GM23338 (cell line): ENCODE measurements around the gene SGSH. TPM values are rescaled to one million over a fixed set of nuclear protein-coding genes. Genes with fewer than 3 reads are reported as not detected.

Experiments
- ATAC-seq: fragments of 200-7000 bp; cut with Tn5 transposase; 3 replicates; pipeline ENCODE4 v1.9.1; 2020
- DNase-seq: peaks from one replicate; pipeline ENCODE4 v3.0.0-alpha.2; 2015; ENCODE audit warnings: low spot score
- H2AFZ ChIP-seq: fragments of 200-600 bp; sonication (generic); 2 replicates; pipeline ENCODE4 v1.8.0; 2016; ENCODE audit warnings: antibody characterized with exemption, mild to moderate bottlenecking, moderate library complexity
- H3F3A ChIP-seq: fragments of 200-600 bp; sonication (generic); replicated peaks from 2 replicates; pipeline ENCODE4 v1.8.0; 2017; ENCODE audit warnings: antibody characterized with exemption, mixed run types, low read depth
- H3K27ac ChIP-seq: fragments of 200-600 bp; sonication (generic); 2 replicates; pipeline ENCODE4 v1.6.1; 2016; ENCODE audit warnings: low read depth
- H3K27me3 ChIP-seq: fragments of 200-600 bp; sonication (generic); 2 replicates; pipeline ENCODE4 v1.8.0; 2016; ENCODE audit warnings: mild to moderate bottlenecking, mixed run types, moderate library complexity; ENCODE audit not compliant: insufficient read depth
- H3K36me3 ChIP-seq: fragments of 200-600 bp; sonication (generic); 2 replicates; pipeline ENCODE4 v1.8.0; 2016; ENCODE audit warnings: mild to moderate bottlenecking; ENCODE audit not compliant: insufficient read depth
- H3K4me1 ChIP-seq: fragments of 200-600 bp; sonication (generic); 2 replicates; pipeline ENCODE4 v1.8.0; 2016; ENCODE audit warnings: mild to moderate bottlenecking, moderate library complexity; ENCODE audit not compliant: insufficient read depth
- H3K4me2 ChIP-seq: fragments of 200-600 bp; sonication (generic); 2 replicates; pipeline ENCODE4 v1.7.1; 2017; ENCODE audit warnings: mixed run types
- H3K4me3 ChIP-seq: fragments of 200-600 bp; sonication (generic); 2 replicates; pipeline ENCODE4 v1.6.1; 2016; ENCODE audit warnings: mixed run types
- H3K79me2 ChIP-seq: fragments of 200-600 bp; sonication (generic); replicated peaks from 2 replicates; pipeline ENCODE4 v1.8.0; 2017; ENCODE audit warnings: mild to moderate bottlenecking; ENCODE audit not compliant: insufficient read depth
- H3K9me2 ChIP-seq: fragments of 200-600 bp; sonication (generic); 2 replicates; pipeline ENCODE4 v1.8.0; 2017; ENCODE audit not compliant: insufficient read depth
- H4K20me1 ChIP-seq: fragments of 200-600 bp; sonication (generic); replicated peaks from 2 replicates; pipeline ENCODE4 v1.8.0; 2017; ENCODE audit warnings: mild to moderate bottlenecking; ENCODE audit not compliant: insufficient read depth
- H3K27ac Mint-ChIP-seq: 2 replicates; pipeline ENCODE4 v1.8.0; 2020; ENCODE audit warnings: inconsistent platforms, mild to moderate bottlenecking, moderate library complexity, mixed read lengths
- H3K27me3 Mint-ChIP-seq: 3 replicates; pipeline ENCODE4 v1.8.0; 2022; ENCODE audit warnings: low read depth, mild to moderate bottlenecking, moderate library complexity, mixed read lengths, inconsistent platforms; ENCODE audit not compliant: insufficient read depth, poor library complexity
- H3K36me3 Mint-ChIP-seq: 3 replicates; pipeline ENCODE4 v1.8.0; 2021; ENCODE audit warnings: low read depth, mild to moderate bottlenecking, inconsistent platforms, moderate library complexity, mixed read lengths
- H3K4me1 Mint-ChIP-seq: 3 replicates; pipeline ENCODE4 v1.8.0; 2020; ENCODE audit warnings: mild to moderate bottlenecking, inconsistent platforms, mixed read lengths
- H3K4me3 Mint-ChIP-seq: 3 replicates; pipeline ENCODE4 v1.8.0; 2021; ENCODE audit warnings: moderate library complexity, mild to moderate bottlenecking, inconsistent platforms, mixed read lengths
- H3K9me3 Mint-ChIP-seq: 3 replicates; pipeline ENCODE4 v1.8.0; 2020; ENCODE audit warnings: moderate library complexity, mild to moderate bottlenecking, inconsistent platforms, mixed read lengths
- CREB1 ChIP-seq: fragments of 250-450 bp; sonication (Bioruptor Pico); IDR thresholded peaks from 2 replicates; pipeline ENCODE4 v1.5.0; 2020; ENCODE audit warnings: low read depth, mild to moderate bottlenecking, moderate library complexity
- CTCF ChIP-seq, 2 experiments: fragments of 200-600 bp in 1 of 2; sonication (generic) in 1 of 2; conservative IDR thresholded peaks; 2 replicates each; pipeline versions ENCODE4 v1.5.1 to v1.6.1; 2016 to 2017; ENCODE audit warnings: antibody characterized with exemption in 2 of 2, low read depth in 2 of 2, mild to moderate bottlenecking in 2 of 2, moderate library complexity in 1 of 2
- ETS1 ChIP-seq: IDR thresholded peaks from 2 replicates; pipeline ENCODE4 v1.6.1; 2016; ENCODE audit warnings: antibody characterized with exemption
- EZH2 ChIP-seq: fragments of 200-600 bp; sonication (generic); IDR thresholded peaks from one replicate; pipeline ENCODE4 v1.8.0; 2017; ENCODE audit warnings: antibody characterized with exemption, mild to moderate bottlenecking, low read depth; ENCODE audit not compliant: unreplicated experiment
- JUNB ChIP-seq: IDR thresholded peaks from one replicate; pipeline ENCODE4 v1.6.1; 2016; ENCODE audit warnings: antibody characterized with exemption; ENCODE audit not compliant: unreplicated experiment
- NANOG ChIP-seq: IDR thresholded peaks from 2 replicates; pipeline ENCODE4 v1.6.1; 2016; ENCODE audit warnings: antibody characterized with exemption, borderline replicate concordance
- POLR2AphosphoS5 ChIP-seq: IDR thresholded peaks from 2 replicates; pipeline ENCODE4 v1.6.1; 2016; ENCODE audit warnings: antibody characterized with exemption, low read depth
- REST ChIP-seq: IDR thresholded peaks from one replicate; pipeline ENCODE4 v1.6.1; 2018; ENCODE audit warnings: antibody characterized with exemption; ENCODE audit not compliant: unreplicated experiment
- STAT1 ChIP-seq: IDR thresholded peaks from one replicate; pipeline ENCODE4 v1.6.1; 2016; ENCODE audit warnings: antibody characterized with exemption; ENCODE audit not compliant: unreplicated experiment
- ZNF114 ChIP-seq: fragments of 250-450 bp; sonication (Bioruptor Pico); IDR thresholded peaks from 2 replicates; pipeline ENCODE4 v1.5.0; 2020; ENCODE audit warnings: mild to moderate bottlenecking, moderate library complexity
- ZNF331 ChIP-seq: fragments of 250-450 bp; sonication (Bioruptor Pico); IDR thresholded peaks from 2 replicates; pipeline ENCODE4 v1.5.0; 2020; ENCODE audit warnings: low read depth, mild to moderate bottlenecking, moderate library complexity
- polyA plus RNA-seq: library from polyadenylated mRNA; unstranded; fragments of >200 nt; fragmentation: Nextera tagmentation; extraction: Ambion mirVana; gene quantifications from 2 replicates; pipeline ENCODE4 v1.2.1, GENCODE V29; 2016
- total RNA-seq: library from RNA; depleted of rRNA; stranded (reverse); fragments of >200 nt; shearing (Covaris generic); gene quantifications from 2 replicates; pipeline ENCODE4 v1.2.3, GENCODE V29; 2014

SGSH gene
- total and polyA plus RNA-seq, 2 experiments from 2014 or later, result 9.6 to 17.5 TPM

GRCh38 chr17:80221351-80222105, 1.4 kb upstream of the SGSH start:
- H3K27ac Mint-ChIP-seq, result no peak overlapping the region
- H3K27me3 Mint-ChIP-seq, result peaks cover 8% of the 10 kb centered on the region
- peak overlapping the region; percentile 97 for H3K4me2 ChIP-seq
- H2AFZ ChIP-seq, result no peak overlapping the region
- TF ChIP-seq EZH2 (no peak), CREB1 (CRISPR knock-in tag) (no peak), ETS1 (no peak), CTCF (conservative IDR thresholded peaks at IDR 0.05; ENCODE audit: low read depth in 2 of 2) (no peak), POLR2AphosphoS5 (no peak), NANOG (no peak), ZNF114 (CRISPR knock-in tag) (no peak), STAT1 (no peak), ZNF331 (CRISPR knock-in tag) (no peak)
- peaks cover 10% of the 10 kb centered on the region; the same call in 1 of the 2 replicates for H3K4me1 ChIP-seq
- peaks cover 7% of the 10 kb centered on the region; the same call in 1 of the 2 replicates for H3F3A ChIP-seq
- ATAC-seq, result no peak
- peaks cover 7% of the 10 kb centered on the region; the same call in 1 of the 2 replicates for H3K79me2 ChIP-seq
- no peaks in the 10 kb centered on the region for H4K20me1 ChIP-seq
- H3K4me3 Mint-ChIP-seq, result peak overlapping the region; percentile 81
- no peaks in the 10 kb centered on the region; the same call in 2 of the 3 replicates for H3K9me3 Mint-ChIP-seq
- H3K36me3 Mint-ChIP-seq, result peaks cover 19% of the 10 kb centered on the region; the same call in 2 of the 3 replicates
- H3K36me3 ChIP-seq, result no peaks in the 10 kb centered on the region
- no peak for DNase-seq
- no peaks in the 10 kb centered on the region for H3K9me2 ChIP-seq
- peaks cover 29% of the 10 kb centered on the region for H3K4me1 Mint-ChIP-seq
- H3K4me3 ChIP-seq, result peak overlapping the region; percentile 93
- H3K27ac ChIP-seq, result no peak overlapping the region
- H3K27me3 ChIP-seq, result no peaks in the 10 kb centered on the region

GRCh38 chr17:80220736-80221215, 643 bp upstream of the SGSH start:
- Histone ChIP-seq H3K4me3 (peak overlapping the region; percentile 93), H3K79me2 (peaks cover 7% of the 10 kb centered on the region; the same call in 1 of the 2 replicates), H3K27ac (no peak overlapping the region), H3K4me1 (peaks cover 10% of the 10 kb centered on the region; the same call in 1 of the 2 replicates), H2AFZ (peak overlapping the region; percentile 78; the same call in 1 of the 2 replicates), H3K27me3 (no peaks in the 10 kb centered on the region), H3F3A (peaks cover 7% of the 10 kb centered on the region; the same call in 1 of the 2 replicates), H3K9me2 (no peaks in the 10 kb centered on the region), H4K20me1 (no peaks in the 10 kb centered on the region), H3K4me2 (peak overlapping the region; percentile 97), H3K36me3 (no peaks in the 10 kb centered on the region)
- ATAC-seq (peak; percentile 34), DNase-seq (peak; percentile 43)
- Mint-ChIP-seq H3K27ac (no peak overlapping the region), H3K4me1 (peaks cover 24% of the 10 kb centered on the region), H3K9me3 (no peaks in the 10 kb centered on the region; the same call in 2 of the 3 replicates), H3K27me3 (peaks cover 8% of the 10 kb centered on the region), H3K36me3 (peaks cover 27% of the 10 kb centered on the region), H3K4me3 (peak overlapping the region; percentile 81)
- no peak for TF ChIP-seq JUNB
- TF ChIP-seq POLR2AphosphoS5, result no peak
- no peak for TF ChIP-seq EZH2
- TF ChIP-seq ZNF114 (CRISPR knock-in tag), result no peak
- no peak for TF ChIP-seq ZNF331 (CRISPR knock-in tag)
- no peak for TF ChIP-seq STAT1
- TF ChIP-seq REST, result no peak
